HG03558 (cell line): ENCODE results near the gene YOD1.
"Not testable (repeated sequence)": the region's sequence is repeated elsewhere in the genome, so short reads cannot be mapped to it uniquely, and the experiment has no call there.

Experiments used
- ATAC-seq: cut with Tn5 transposase; IDR thresholded peaks from one replicate; pipeline ENCODE4 v1.9.1; 2021; ENCODE audit warnings: moderate number of reproducible peaks; ENCODE audit not compliant: unreplicated experiment; ENCODE audit errors: extremely low read depth

Gene YOD1

DNA sequence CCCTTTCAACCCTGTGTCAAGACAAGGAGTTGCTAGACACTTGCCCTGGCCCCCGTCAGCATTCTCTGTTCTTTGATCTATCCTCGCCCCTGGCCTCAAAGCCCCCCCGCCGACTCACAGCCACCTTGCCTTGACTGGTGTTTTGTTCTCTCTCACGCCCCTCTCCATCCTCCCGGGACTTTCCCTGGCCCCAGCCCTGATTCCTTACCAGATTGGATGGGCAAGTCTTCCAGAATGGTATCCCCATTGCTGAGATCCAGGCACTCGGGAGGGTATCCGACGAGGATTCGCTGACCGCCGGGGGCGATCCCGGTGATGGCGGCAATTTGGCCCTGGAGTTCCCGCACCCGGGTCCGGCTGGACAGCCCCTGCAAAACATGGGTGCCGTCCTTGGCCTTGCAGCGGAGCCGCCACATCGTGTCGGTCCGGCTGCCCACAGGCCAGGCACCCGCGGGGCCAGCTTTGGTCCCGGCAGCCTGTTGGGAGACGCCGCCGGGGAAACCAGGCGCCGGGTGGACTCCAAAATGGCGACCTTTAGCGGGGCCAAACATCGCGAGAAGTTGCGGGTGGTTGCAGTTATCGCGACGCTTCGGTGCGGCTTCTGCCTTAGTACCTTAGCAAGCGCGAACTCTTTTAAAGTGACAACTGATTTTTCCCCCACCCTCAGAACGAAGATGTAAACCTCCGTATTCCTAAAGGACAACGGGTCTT is 373 bp downstream of the YOD1 start:
- ATAC-seq = no peak

DNA sequence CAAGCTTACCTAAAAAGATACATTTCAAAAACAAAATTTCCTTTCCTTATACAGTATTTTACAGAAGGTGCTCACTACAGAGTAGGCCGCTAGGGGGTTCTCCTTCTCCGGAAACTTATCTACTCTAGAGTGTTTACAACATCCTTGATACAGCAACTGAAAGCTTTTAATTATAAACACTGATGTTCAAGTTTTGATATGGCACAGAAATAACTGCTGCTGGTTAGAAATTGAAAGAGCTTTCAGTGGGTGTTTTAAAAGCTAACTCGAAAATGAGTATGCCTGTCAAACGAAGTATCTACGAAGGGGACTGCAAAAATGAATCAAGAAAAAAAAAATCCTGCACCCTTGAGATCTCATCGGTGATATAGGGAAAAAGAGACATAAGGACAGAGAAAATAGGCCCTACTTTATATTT is 1.0 kb downstream of the YOD1 start:
- no peak for ATAC-seq

DNA sequence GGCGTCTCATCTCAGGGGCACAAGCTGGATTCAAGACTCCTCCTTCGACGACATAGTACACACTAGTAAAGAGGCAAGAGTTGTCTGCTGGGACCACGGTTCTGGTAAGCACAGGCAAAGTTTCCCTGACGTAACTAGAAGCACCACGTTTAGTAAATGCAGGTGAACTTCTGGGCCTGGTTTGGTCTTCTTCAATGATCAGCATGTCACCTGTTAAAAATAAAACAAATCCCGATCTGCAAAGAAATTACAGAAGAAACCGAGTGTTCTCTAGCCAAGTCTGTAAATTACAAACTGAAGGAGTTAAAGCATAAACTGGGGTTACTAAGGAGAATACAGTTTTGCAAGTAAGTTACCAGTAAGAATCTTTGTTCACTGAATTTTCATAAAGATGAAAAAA is 1.5 kb downstream of the YOD1 start:
- ATAC-seq = no peak

- ATAC-seq = no peak
Observed at GRCh38 chr1:207049054-207049453, 2.0 kb downstream of the YOD1 start.

GRCh38 chr1:207048041-207048440 is 3.0 kb downstream of the YOD1 start:
- no peak for ATAC-seq

DNA sequence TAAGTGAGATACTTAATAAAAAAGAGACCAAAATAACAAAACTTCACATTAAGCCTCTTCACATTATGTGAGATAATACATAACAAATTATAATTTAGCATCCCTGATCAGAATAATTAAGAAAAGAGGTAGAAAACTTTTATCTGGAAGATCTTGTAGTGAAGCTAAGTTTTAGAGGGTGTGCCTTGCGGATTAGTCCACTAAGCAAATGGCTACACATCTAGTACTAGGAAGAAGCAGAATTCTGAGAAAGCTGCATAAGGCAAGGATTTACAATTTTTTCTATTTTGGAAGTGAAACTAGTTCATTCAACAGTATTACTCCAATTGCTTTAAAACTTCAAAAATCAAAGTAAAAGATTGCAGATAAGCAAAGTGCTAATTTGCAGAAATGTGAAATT is 3.5 kb downstream of the YOD1 start:
- no peak for ATAC-seq

DNA sequence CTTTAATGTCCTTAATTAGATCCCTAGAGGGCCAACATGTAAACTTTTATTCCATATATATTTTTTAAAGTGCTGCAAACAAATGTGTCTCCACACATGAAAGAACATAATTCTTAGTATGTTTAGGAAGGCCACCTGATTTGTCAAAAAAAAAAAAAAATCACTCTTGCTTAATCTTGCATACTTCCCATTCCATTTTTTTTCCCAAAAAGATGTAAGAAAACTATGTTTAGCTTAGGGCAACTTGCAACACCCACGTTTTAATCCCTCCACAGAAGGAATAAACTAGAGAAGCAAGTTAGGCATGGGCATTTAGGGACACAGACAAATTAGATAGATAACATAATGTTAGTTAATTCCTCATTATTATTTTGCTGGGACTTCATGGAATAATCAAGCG is 5.6 kb downstream of the YOD1 start:
- ATAC-seq = no peak

DNA sequence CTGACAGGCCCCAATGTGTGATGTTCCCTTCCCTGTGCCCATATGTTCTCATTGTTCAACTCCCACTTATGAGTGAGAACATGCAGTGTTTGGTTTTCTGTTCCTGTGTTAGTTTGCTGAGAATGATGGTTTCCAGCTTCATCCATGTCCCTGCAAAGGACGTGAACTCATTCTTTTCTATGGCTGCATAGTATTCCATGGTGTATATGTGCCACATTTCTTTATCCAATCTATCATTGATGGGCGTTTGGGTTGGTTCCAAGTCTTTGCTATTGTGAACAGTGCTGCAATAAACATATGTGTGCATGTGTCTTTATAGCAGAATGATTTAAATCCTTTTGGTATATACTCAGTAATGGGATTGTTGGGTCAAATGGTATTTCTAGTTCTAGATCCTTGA is 9.6 kb downstream of the YOD1 start:
- not testable (repeated sequence) for ATAC-seq

GRCh38 chr1:207040181-207040533 is 10.9 kb downstream of the YOD1 start:
- no peak for ATAC-seq

- ATAC-seq = no peak
Observed at GRCh38 chr1:207039380-207040180, 11.4 kb downstream of the YOD1 start.

DNA sequence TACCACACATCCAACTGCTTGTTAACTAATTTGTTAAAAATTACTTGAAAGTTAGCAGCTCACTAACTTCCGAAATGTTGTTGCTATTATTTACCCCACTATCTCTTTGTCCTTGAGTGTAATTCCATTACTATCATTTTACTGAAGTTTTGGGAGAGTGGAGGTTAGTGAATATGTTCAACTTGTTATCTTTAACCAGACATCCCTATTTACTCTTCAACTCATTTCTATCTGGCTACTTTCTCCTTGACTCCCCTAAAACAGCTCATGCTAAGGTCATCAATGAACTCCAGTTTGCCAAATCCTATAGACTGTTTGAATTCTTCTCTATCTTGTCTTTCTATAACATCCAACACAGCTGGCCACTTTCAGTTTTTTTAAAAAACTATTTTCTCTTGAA is 14.1 kb downstream of the YOD1 start:
- ATAC-seq = no peak

DNA sequence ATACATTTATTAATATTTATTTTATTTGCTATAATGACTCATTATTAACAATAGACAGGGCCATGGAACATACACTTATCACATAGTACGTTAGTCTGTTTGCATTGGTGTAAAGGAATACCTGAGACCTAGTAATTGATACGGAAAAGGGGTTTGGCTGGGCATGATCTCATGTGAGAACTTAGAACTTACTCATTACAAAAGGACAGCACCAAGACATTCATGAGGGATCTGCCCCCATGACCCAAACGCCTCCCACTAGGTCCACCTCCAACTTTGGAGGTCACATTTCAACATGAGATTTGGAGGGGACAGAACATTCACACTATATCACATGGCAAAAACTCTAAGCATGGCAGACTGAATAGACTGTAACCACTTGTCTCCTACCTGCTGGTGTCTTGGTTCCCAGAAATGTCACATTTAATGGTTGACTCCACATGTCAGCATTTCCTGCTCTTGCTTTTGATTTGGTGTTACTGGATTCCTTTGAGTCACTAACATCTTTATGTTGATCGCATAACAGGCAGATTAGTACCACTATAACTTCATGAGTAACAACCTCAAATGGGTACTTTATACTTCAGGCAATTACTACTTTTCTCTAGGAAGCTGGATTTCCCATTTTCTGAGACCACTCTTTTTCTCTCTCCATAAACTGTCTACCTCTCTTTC is 15.0 kb downstream of the YOD1 start:
- ATAC-seq = no peak

- ATAC-seq = no peak
Observed at GRCh38 chr1:207034998-207035397, 16.0 kb downstream of the YOD1 start.

GRCh38 chr1:207034208-207034607 is 16.8 kb downstream of the YOD1 start:
- no peak for ATAC-seq

DNA sequence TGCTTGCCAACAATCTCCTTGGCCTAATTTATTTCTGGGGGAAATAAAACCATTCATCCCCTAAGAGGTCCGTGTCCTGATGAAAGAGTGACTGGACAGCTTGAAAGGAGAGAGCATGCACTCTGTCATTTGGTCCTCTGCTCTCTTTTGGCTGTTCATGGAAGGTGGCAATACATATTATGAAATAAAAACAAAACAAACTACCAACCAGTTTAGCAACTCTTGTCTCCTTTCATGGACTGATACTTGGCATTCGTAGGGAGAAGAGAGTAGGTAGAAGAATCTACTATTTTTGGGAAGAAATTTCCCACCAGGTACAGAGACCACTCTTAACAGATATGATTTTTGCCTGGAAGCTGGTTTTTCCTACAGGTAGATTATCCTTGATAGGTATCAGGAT is 17.7 kb downstream of the YOD1 start:
- ATAC-seq = no peak

DNA sequence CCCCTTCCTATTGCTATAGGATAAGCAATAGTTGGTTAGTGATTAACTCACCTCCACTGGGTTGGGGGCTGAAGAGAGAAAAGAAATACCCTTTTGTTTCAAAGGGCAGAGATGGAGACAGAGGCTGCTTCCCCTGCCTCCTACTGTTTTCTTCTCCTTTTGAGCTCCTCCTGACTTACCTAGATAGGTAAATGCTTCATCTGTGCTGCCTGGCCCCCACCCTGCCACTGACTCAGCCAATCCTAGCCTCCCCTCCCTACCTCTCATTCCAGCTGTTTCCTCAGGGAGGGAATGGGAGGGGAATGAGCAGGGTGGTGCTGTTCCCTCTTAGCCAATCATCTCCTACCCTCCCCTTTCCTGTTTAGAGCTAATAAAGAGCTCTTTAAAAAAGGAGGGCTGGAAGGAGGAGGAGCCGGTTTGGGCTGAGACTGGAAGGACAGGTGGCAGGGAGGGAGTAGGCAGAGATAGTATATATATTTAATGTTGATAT is 18.4 kb downstream of the YOD1 start, which contains the start of gene C1orf116:
TSS of gene C1orf116 (minus strand) at position 229 of the 490 bp plus-strand sequence. CDS start 5,158 bp downstream, outside the sequence.
- ATAC-seq = no peak

- ATAC-seq = no peak
Observed at GRCh38 chr1:207031632-207032264, 19.3 kb downstream of the YOD1 start.

DNA sequence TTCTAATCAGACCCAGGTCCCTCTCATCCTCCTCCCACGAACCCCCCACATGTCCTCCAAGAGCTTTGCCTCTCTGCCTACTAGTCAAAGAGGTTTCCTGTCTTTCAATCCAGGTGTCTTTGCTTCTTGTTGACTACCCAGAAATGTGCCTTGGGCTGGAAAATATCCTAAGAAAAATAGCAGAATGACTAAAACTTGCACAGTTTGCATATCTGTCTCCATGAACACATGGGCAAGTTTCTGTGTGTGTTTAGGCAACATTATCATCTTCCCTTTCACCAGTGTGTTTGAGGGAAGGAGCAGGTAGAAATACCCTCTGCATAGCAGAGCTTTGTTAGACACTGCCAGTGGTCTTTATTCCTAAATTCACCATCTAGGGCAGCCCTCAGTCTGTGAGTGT is 20.0 kb downstream of the YOD1 start:
- ATAC-seq = no peak

GRCh38 chr1:207030522-207031009 is 20.4 kb downstream of the YOD1 start:
- ATAC-seq = no peak
